Tibial nerve (tissue), 4 donors: ENCODE measurements around the gene ZNF556. TPM values are rescaled to one million over a fixed set of nuclear protein-coding genes. Genes with fewer than 3 reads are reported as not detected.

Experiments
- DNase-seq, 2 donors: peaks; one replicate each; pipeline ENCODE4 v3.0.0-alpha.2; 2019; ENCODE audit warnings: low spot score in 2 of 2
- H3K27ac ChIP-seq, 4 donors: fragments of 200-600 bp; sonication (generic) in 3 of 4; one replicate each; pipeline ENCODE4 v1.5.1; 2017 to 2019; ENCODE audit warnings: mild to moderate bottlenecking in 1 of 4
- H3K27me3 ChIP-seq, 2 donors: fragments of 200-600 bp; sonication (generic) in 1 of 2; one replicate each; pipeline versions ENCODE4 v1.5.1 to v1.6.0; 2017 to 2019
- H3K36me3 ChIP-seq, 3 donors: fragments of 200-600 bp; sonication (generic); one replicate each; pipeline ENCODE4 v1.5.1; 2018 to 2019
- H3K4me1 ChIP-seq, 4 donors: fragments of 200-600 bp; sonication (generic) in 3 of 4; one replicate each; pipeline ENCODE4 v1.5.1; 2017 to 2019
- H3K4me3 ChIP-seq, 4 donors: fragments of 200-600 bp; sonication (generic) in 3 of 4; one replicate each; pipeline ENCODE4 v1.5.1; 2017 to 2019; ENCODE audit warnings: mild to moderate bottlenecking in 1 of 4, moderate library complexity in 1 of 4
- H3K9me3 ChIP-seq, 4 donors: fragments of 200-600 bp; sonication (generic) in 3 of 4; one replicate each; pipeline ENCODE4 v1.5.1; 2017 to 2019
- CTCF ChIP-seq, 5 experiments: fragments of 200-600 bp in 3 of 5; fragments of 450-650 bp in 2 of 5; sonication (generic) in 3 of 5; IDR thresholded peaks; one replicate each; pipeline ENCODE4 v1.5.1; 2016 to 2019; ENCODE audit warnings: antibody characterized with exemption in 5 of 5, mild to moderate bottlenecking in 3 of 5, moderate library complexity in 2 of 5
- EP300 ChIP-seq, 2 donors: sonication (generic); formaldehyde crosslinking; IDR thresholded peaks; one replicate each; pipeline ENCODE4 v1.6.1; 2017; ENCODE audit warnings: antibody characterized with exemption in 2 of 2, mild to moderate bottlenecking in 1 of 2
- POLR2A ChIP-seq, 2 donors: fragments of 450-650 bp; IDR thresholded peaks; one replicate each; pipeline ENCODE4 v1.6.1; 2017; ENCODE audit warnings: antibody characterized with exemption in 2 of 2, mild to moderate bottlenecking in 2 of 2, moderate library complexity in 2 of 2
- WGBS, 2 donors: methylation state at CpG; one replicate each; pipeline ENCODE4 v1.1.5; 2018; 5-methylcytosine and 5-hydroxymethylcytosine counted together
- total RNA-seq, 4 donors: library from RNA; depleted of rRNA; stranded (reverse); fragments of >200 nt; gene quantifications; one replicate each; pipeline ENCODE4 v1.1.0, GENCODE V29; 2016

The ZNF556 gene
- total RNA-seq = 1 to 10 TPM in 1 of 4 donors, under 1 TPM in 3; under 0.01 to 1.3 (median 0.59) TPM

GRCh38 chr19:2867025-2867991 is at the start of gene ZNF556:
ZNF556 (plus strand) TSS chr19:2867335; CDS start chr19:2867422, 87 bp downstream.
- Histone ChIP-seq H3K36me3 (no peaks in the 10 kb centered on the region), H3K27me3 (no peaks in the 10 kb centered on the region), H3K4me1 (peaks cover 0 to 5% (median 0%) of the 10 kb centered on the region in 4 donors), H3K9me3 (peaks cover 0 to 9% (median 0%) of the 10 kb centered on the region in 4 donors), H3K27ac (no peak within 1 kb of the TSS), H3K4me3 (peak within 1 kb of the TSS in 1 of 4 donors; percentile 35)
- WGBS, 2 donors = 73 to 75% methylated on average over 36 of the region's 36 CpGs
- peak in 1 of 2 donors; percentile 9 for DNase-seq
- no peak for TF ChIP-seq EP300 (IDR thresholded peaks at IDR 0.05)

GRCh38 chr19:2819540-2820111 is 47.5 kb upstream of the ZNF556 start, which contains the start of gene ZNF554:
ZNF554 (plus strand) TSS chr19:2819868; CDS start chr19:2820072, 204 bp downstream.
- no peaks in the 10 kb centered on the region for H3K9me3 ChIP-seq
- peak within 1 kb of the TSS; percentile 54 to 76 (median 64) for H3K4me3 ChIP-seq
- peak; percentile 95 for DNase-seq
- no peaks in the 10 kb centered on the region for H3K27me3 ChIP-seq
- 1% methylated on average over 41 to 48 of the region's 64 CpGs for WGBS, 2 donors
- peaks cover 0 to 19% (median 5%) of the 10 kb centered on the region in 4 donors for H3K4me1 ChIP-seq
- TF ChIP-seq EP300 (IDR thresholded peaks at IDR 0.05) = peak; percentile 63 to 69
- TF ChIP-seq CTCF (IDR thresholded peaks at IDR 0.05) = peak; percentile 89 to 99 (median 97)
- TF ChIP-seq POLR2A (IDR thresholded peaks at IDR 0.05) = peak in 1 of 2 donors; percentile 27
- H3K36me3 ChIP-seq = peaks cover 0 to 32% (median 0%) of the 10 kb centered on the region in 3 donors
- H3K27ac ChIP-seq = peak within 1 kb of the TSS; percentile 37 to 87 (median 75)

- H3K27ac ChIP-seq = peak overlapping the region; percentile 37 to 87 (median 75)
- H3K27me3 ChIP-seq = no peaks in the 10 kb centered on the region
- peaks cover 0 to 2% (median 0%) of the 10 kb centered on the region in 4 donors for H3K9me3 ChIP-seq
- H3K4me1 ChIP-seq = peaks cover 0 to 19% (median 5%) of the 10 kb centered on the region in 4 donors
- DNase-seq = no peak
- WGBS, 2 donors = 0 to 3% methylated on average over 11 to 30 of the region's 36 CpGs
- H3K4me3 ChIP-seq = peak overlapping the region; percentile 54 to 76 (median 64)
- peaks cover 0 to 32% (median 0%) of the 10 kb centered on the region in 3 donors for H3K36me3 ChIP-seq
- TF ChIP-seq POLR2A (IDR thresholded peaks at IDR 0.05) (no peak), EP300 (IDR thresholded peaks at IDR 0.05) (no peak), CTCF (IDR thresholded peaks at IDR 0.05) (no peak)
Measured at GRCh38 chr19:2820112-2820702, 46.9 kb upstream of the ZNF556 start.

GRCh38 chr19:2822846-2823245 is 44.3 kb upstream of the ZNF556 start:
- no peak overlapping the region for H3K27ac ChIP-seq
- DNase-seq = no peak
- no peak overlapping the region for H3K4me3 ChIP-seq
- TF ChIP-seq CTCF (IDR thresholded peaks at IDR 0.05) = no peak
- TF ChIP-seq EP300 (IDR thresholded peaks at IDR 0.05) = no peak
- TF ChIP-seq POLR2A (IDR thresholded peaks at IDR 0.05) = no peak
- H3K36me3 ChIP-seq = peaks cover 0 to 54% (median 3%) of the 10 kb centered on the region in 3 donors
- peaks cover 0 to 19% (median 5%) of the 10 kb centered on the region in 4 donors for H3K4me1 ChIP-seq
- peaks cover 0 to 24% (median 0%) of the 10 kb centered on the region in 4 donors for H3K9me3 ChIP-seq
- 95 to 100% methylated on average over 5 of the region's 5 CpGs for WGBS, 2 donors
- H3K27me3 ChIP-seq = no peaks in the 10 kb centered on the region

GRCh38 chr19:2823646-2824045 is 43.5 kb upstream of the ZNF556 start:
- WGBS, 2 donors = 46 to 85% methylated on average over 6 to 9 of the region's 9 CpGs

More at GRCh38 chr19:2823646-2824045, 43.5 kb upstream of the ZNF556 start:
- TF ChIP-seq POLR2A (IDR thresholded peaks at IDR 0.05) (no peak), CTCF (IDR thresholded peaks at IDR 0.05) (no peak), EP300 (IDR thresholded peaks at IDR 0.05) (no peak)
- H3K27ac ChIP-seq = no peak overlapping the region
- peaks cover 0 to 32% (median 0%) of the 10 kb centered on the region in 4 donors for H3K9me3 ChIP-seq
- H3K27me3 ChIP-seq = no peaks in the 10 kb centered on the region
- H3K4me3 ChIP-seq = no peak overlapping the region
- DNase-seq = no peak
- peaks cover 0 to 62% (median 3%) of the 10 kb centered on the region in 3 donors for H3K36me3 ChIP-seq
- H3K4me1 ChIP-seq = peaks cover 0 to 19% (median 5%) of the 10 kb centered on the region in 4 donors
